ENCODE results near the gene PCCA. TPM values are rescaled to one million over a fixed set of nuclear protein-coding genes. Genes with fewer than 3 reads are reported as not detected.

Gene PCCA
- total RNA-seq, 4 donors from 2014 or later: 33.8 to 40.3 (median 39.0) TPM

DNA sequence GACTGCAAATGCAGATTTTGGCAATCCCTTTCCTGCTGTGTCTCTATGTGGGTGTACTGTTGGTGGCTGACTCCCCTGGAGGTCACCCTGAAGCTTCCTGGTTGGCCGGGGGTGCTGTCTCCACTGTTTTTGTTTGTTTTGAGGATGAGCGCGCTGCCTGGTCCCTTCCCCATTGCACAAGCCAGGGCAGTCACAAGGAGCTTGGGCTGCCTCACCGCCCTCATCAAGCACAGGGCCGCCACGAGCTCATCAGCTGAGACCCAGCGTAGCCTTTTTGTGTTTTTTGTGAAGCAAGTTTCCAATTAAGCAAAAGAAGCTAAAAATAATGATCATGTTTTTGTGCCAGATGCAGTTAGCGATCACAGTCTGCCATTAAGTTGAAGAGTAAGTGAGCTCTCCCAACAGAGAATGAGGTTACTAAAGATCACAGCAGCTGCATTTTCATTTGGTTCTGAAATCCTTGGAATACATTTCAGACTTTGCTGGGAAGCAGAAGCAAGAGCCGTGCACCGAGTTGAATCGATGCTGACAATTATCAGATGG, 441.8 kb downstream of the PCCA start:
- TF ChIP-seq POLR2AphosphoS5 (IDR thresholded peaks at IDR 0.05): no peak
- TF ChIP-seq, protein P1, sequence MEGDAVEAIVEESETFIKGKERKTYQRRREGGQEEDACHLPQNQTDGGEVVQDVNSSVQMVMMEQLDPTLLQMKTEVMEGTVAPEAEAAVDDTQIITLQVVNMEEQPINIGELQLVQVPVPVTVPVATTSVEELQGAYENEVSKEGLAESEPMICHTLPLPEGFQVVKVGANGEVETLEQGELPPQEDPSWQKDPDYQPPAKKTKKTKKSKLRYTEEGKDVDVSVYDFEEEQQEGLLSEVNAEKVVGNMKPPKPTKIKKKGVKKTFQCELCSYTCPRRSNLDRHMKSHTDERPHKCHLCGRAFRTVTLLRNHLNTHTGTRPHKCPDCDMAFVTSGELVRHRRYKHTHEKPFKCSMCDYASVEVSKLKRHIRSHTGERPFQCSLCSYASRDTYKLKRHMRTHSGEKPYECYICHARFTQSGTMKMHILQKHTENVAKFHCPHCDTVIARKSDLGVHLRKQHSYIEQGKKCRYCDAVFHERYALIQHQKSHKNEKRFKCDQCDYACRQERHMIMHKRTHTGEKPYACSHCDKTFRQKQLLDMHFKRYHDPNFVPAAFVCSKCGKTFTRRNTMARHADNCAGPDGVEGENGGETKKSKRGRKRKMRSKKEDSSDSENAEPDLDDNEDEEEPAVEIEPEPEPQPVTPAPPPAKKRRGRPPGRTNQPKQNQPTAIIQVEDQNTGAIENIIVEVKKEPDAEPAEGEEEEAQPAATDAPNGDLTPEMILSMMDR (IDR thresholded peaks at IDR 0.05): no peak
- TF ChIP-seq POLR2A (IDR thresholded peaks at IDR 0.05; ENCODE audit: low read depth): no peak
- TF ChIP-seq EP300 (IDR thresholded peaks at IDR 0.05): no peak
- DNase-seq (ENCODE audit: extremely low spot score): no peak
- H3K27ac ChIP-seq (replicated peaks in 1 of 4): no peak overlapping the region
- no peaks in the 10 kb centered on the region for H3K27me3 ChIP-seq
- peaks cover 10 to 58% (median 39%) of the 10 kb centered on the region in 4 donors for H3K36me3 ChIP-seq
- no peaks in the 10 kb centered on the region for H3K9me3 ChIP-seq
- no peak overlapping the region for H3K4me3 ChIP-seq
- intact Hi-C loops (cut with DNase I): no loop called here
- H3K4me1 ChIP-seq: no peaks in the 10 kb centered on the region
- 76% methylated on average over 11 of the region's 11 CpGs for WGBS

DNA sequence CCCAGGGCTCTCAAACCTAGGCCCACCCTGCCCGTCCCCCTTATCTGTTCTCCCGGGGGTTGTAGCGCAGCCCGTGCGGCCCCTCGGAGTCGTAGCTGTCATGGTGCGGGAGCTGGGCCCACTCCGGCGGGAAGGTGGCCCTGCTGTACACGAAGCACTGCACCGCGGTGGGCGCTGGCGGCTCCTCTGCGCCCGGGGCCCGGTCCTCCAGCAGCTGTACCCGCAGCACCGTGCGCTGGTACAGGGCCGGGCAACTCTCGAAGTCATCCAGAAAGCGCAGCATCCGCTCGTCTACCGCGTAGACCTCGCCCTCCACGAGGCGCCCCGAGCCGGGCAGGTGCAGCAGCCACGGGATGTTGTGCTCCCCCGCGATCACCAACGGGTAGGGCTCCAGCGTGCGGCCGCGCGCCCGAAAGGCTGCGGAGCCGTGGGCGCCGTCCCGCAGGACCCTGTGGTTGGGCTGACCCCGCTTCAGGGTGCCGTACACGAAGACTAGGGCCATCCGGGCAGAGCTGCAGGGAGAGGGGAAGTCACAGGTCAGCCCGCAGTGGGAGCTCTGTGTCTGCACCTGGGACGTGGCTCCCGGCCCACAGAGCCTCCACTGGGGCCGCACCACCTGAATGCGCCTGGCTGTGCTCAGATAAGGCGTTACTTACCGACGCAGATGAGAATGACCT, 443.3 kb downstream of the PCCA start:
- intact Hi-C loops (cut with DNase I): no loop called here
- Histone ChIP-seq H3K36me3 (peaks cover 8 to 55% (median 30%) of the 10 kb centered on the region in 4 donors), H3K27ac (replicated peaks in 1 of 4) (no peak overlapping the region), H3K4me3 (no peak overlapping the region), H3K4me1 (no peaks in the 10 kb centered on the region), H3K27me3 (no peaks in the 10 kb centered on the region), H3K9me3 (no peaks in the 10 kb centered on the region)
- DNase-seq (ENCODE audit: extremely low spot score): no peak
- TF ChIP-seq EP300 (IDR thresholded peaks at IDR 0.05): no peak
- WGBS: 93% methylated on average over 27 of the region's 60 CpGs

DNA sequence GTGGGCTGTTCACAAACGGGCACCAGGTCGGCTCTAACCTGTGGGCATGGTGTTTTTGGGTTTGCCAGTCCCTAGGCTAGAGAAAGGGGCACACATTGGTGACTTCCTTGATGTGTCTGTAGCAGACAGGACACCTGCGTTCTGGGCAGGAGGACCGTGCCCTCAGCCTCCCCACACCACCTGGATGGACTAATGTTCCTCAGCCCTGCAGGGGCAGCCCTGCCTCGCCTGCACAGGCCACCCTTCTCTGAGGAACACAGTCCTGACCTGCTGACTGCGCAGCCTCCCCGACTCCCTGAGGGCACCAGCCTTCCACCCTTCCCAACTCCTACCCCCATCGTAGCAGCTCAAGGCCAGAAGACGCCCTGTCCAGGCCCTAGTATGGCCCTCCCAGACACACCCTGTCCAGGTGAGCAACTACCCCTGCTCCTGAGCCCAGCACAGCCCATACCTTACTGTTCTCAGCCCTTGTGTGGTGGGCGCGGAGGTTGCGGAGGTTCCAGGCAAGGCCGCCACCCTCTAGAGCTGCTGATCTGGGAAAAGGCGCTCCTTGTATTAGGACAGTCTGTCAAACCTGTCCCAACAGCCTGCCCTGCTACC, 444.0 kb downstream of the PCCA start:
- Histone ChIP-seq H3K36me3 (peaks cover 3 to 50% (median 29%) of the 10 kb centered on the region in 4 donors), H3K9me3 (no peaks in the 10 kb centered on the region), H3K4me1 (no peaks in the 10 kb centered on the region), H3K27ac (replicated peaks in 1 of 4) (no peak overlapping the region), H3K4me3 (no peak overlapping the region), H3K27me3 (no peaks in the 10 kb centered on the region)
- DNase-seq (ENCODE audit: extremely low spot score): no peak
- WGBS: 100% methylated on average over 12 of the region's 14 CpGs
- TF ChIP-seq EP300 (IDR thresholded peaks at IDR 0.05): no peak
- TF ChIP-seq, protein P1 (IDR thresholded peaks at IDR 0.05): no peak
- no peak for TF ChIP-seq POLR2AphosphoS5 (IDR thresholded peaks at IDR 0.05)
- TF ChIP-seq POLR2A (IDR thresholded peaks at IDR 0.05; ENCODE audit: low read depth): no peak
- intact Hi-C loops (cut with DNase I): no loop called here

DNA sequence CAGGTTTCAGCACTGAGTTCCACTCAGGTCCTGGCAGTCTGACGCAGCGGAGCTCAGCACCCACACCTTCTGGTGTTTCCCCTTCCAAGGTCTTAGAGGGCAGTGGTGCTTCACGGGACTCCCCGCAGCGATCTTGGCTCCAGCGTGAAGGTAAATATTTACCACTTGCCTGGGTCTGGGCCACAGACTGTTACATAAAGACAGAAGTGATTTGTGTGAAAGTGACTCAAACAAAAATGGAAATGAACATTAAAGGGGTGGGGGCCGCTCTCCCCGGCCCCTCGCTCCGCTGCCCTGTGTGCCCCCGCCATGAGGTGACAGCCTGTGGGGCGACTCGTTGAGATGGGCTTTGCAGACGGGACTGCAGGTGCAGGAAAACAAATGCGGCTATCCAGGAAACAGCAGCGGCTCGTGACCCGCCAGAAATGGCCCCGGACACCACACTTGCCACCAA, 444.7 kb downstream of the PCCA start:
- no peaks in the 10 kb centered on the region for H3K9me3 ChIP-seq
- 86% methylated on average over 19 of the region's 19 CpGs for WGBS
- H3K27me3 ChIP-seq: no peaks in the 10 kb centered on the region
- intact Hi-C loops (cut with DNase I): no loop called here
- H3K27ac ChIP-seq (replicated peaks in 1 of 4): no peak overlapping the region
- no peak overlapping the region for H3K4me3 ChIP-seq
- DNase-seq (ENCODE audit: extremely low spot score): no peak
- H3K4me1 ChIP-seq: no peaks in the 10 kb centered on the region
- peaks cover 3 to 43% (median 25%) of the 10 kb centered on the region in 4 donors for H3K36me3 ChIP-seq
- TF ChIP-seq EP300 (IDR thresholded peaks at IDR 0.05): no peak
- TF ChIP-seq POLR2A (IDR thresholded peaks at IDR 0.05; ENCODE audit: low read depth): no peak
- TF ChIP-seq, protein P1 (IDR thresholded peaks at IDR 0.05): no peak
- TF ChIP-seq POLR2AphosphoS5 (IDR thresholded peaks at IDR 0.05): no peak

DNA sequence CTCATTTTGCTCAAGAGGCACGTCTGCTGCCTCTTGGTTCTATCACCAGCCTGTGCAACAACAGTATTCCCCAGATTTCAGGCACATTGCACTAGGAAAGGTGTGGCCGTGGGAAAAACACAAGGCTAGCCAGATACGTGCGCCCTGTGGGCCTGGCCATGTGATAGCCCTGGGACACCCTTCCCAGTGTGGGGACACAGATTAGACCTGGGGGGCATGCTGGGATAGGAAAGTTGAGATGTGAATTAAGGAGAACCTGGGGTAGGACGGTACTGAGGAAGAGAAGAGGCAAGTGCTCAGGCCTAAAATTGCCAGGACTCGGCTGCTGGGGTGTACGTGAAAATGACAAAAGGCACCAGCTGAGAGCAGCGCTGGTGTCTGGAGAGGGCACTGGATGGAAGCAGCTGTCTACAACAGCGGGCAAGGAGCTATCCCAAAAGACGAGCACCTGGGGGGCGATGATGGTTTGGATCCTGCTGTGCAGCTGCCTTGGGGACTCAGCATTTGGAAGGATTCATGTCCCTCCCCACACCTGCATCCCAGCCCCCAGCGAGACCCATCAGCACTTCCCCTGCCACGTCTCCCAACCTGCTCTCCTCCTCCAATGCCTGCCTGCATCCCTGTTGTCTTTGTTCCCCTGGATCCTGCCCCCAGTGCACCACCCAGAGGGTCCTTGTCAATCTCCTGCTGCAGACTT, 445.4 kb downstream of the PCCA start:
- peaks cover 3 to 37% (median 19%) of the 10 kb centered on the region in 4 donors for H3K36me3 ChIP-seq
- H3K27ac ChIP-seq (replicated peaks in 1 of 4): no peak overlapping the region
- intact Hi-C loops (cut with DNase I): no loop called here
- H3K4me3 ChIP-seq: no peak overlapping the region
- no peaks in the 10 kb centered on the region for H3K27me3 ChIP-seq
- WGBS: 97% methylated on average over 10 of the region's 13 CpGs
- H3K9me3 ChIP-seq: no peaks in the 10 kb centered on the region
- DNase-seq (ENCODE audit: extremely low spot score): no peak
- H3K4me1 ChIP-seq: no peaks in the 10 kb centered on the region
- no peak for TF ChIP-seq POLR2A (IDR thresholded peaks at IDR 0.05; ENCODE audit: low read depth)
- TF ChIP-seq, protein P1 (IDR thresholded peaks at IDR 0.05): no peak
- no peak for TF ChIP-seq POLR2AphosphoS5 (IDR thresholded peaks at IDR 0.05)
- TF ChIP-seq EP300 (IDR thresholded peaks at IDR 0.05): no peak

Measured in esophagus muscularis mucosa (tissue), 4 donors.